NCI-H226 (cell line): Measurements from ENCODE around the gene ZNF217.
"Not testable (repeated sequence)": the region's sequence is repeated elsewhere in the genome, so short reads cannot be mapped to it uniquely, and the experiment has no call there.

Experiments used
- DNase-seq: peaks from one replicate; pipeline ENCODE4 v3.0.0-alpha.2; 2015

ZNF217 gene

DNA sequence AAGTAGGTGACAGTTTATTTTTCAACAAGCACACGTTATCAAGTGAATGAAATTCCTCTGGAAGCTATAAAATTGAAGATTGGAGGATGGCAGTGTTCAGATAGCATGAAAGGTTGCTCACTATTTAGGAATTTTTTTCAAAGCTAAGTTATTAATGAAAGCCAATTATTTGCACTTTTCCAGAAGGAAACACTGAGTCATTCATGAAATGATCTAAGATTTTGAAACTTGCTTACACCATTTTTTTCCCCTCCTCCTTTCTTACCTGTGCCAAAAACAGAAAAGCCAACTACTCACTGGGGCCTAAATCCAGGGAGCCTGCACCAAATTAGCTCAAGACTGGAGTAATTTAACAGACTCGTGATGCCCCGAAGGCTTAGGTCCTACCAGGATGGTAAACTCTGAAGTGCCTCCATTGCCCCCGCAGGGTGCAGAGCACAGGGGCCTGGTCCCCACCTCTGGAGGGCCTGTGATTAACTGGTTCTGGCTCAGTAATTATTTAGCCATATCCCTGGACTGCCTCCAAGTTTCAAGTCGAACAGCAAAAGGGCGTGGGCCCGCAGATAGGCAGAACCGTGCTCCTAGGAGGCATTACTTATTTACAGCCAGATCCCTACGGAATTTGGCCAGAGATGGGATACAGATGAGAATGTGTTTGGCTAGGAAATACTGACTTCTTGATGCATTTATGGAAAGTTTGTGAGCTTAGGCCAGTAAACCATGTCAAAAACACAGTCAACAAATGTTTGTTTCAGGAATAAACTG, 28.0 kb upstream of the ZNF217 start:
- DNase-seq: peak; percentile 86

DNA sequence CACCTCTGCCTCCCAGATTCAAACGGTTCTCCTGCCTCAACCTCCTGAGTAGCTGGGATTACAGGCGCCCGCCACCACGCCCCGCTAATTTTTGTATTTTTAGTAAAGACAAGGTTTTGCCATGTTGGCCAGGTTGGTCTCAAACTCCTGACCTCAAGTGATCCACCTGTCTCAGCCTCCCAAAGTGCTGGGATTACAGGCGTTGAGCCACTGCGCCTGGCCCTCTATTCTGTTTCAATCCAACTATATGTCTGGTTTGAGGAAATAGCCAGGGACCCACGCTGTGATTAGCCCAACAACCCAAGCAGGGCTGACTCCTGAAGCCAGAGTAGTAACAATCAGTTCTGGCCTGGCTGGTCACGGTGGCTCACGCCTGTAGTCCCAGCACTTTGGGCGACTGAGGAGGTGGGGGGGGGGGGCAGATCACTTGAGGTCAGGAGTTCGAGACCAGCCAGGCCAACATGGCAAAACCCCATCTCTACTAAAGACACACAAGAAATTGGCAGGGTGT, 24.9 kb upstream of the ZNF217 start:
- DNase-seq: not testable (repeated sequence)

DNA sequence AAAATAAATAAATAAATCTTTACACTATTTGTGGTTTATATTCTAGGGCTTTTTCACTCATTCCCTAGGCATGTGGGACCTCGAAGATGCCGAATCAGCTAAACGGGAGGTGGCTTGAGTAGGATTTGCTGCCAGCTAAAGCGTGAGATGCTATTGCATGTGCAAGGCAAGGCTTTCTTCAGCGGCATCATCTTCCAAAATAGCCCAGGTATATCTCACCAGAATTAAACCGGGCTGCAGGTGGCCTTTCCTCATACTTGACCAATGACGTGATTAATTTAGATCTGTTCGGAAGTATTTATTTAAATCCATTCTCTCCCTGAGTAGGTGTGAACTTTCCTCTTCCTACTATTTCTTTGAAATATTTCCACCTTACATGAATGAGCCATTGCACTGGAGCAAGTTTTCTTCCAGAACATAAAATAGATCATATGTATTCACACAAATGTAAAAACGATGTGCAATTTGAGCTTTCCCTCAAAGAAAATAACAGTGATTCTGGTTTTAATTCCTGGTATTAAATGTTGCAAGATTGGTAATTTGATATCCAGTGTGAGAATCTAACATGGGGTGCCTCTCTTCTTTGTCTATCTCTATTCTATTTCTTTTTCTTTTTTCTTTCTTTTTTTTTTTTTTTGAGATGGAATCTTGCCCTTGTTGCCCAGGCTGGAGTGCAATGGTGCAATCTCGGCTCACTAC, 24.3 kb upstream of the ZNF217 start:
- no peak for DNase-seq

DNA sequence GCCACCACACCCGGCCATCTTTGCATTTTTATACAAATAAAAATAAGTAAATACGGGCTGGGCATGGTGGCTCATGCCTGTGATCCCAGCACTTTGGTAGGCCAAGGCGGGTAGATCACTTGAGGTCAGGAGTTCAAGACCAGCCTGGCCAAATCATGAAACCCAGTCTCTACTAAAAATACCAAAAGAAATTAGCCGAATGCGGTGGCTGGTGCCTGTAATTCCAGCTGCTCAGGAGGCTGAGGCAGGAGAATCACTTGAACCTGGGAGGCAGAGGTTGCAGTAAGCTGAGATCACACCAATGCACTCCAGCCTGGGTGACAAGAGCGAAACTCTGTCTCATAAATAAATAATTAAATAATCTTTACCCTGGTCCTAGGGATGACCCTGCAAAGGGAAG, 22.9 kb upstream of the ZNF217 start:
- not testable (repeated sequence) for DNase-seq

DNA sequence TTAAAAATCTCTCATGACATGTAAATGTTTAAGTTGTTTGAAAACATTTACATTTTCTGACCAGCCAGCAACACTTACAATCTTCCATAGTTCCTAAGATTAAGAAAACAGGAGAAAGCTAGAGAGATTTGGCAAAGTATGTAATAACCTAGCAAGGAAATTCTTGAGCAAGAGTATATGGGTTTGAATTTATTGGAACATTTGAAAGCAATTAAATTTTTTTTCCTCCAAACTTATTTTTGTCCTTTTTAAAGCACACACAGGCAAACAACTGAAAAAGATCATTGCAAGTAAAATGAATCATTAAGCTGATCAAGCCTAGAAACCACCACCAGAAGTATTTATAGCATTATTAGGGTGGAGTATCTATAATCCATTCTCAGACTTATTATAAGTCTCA, 20.1 kb upstream of the ZNF217 start:
- DNase-seq: no peak

DNA sequence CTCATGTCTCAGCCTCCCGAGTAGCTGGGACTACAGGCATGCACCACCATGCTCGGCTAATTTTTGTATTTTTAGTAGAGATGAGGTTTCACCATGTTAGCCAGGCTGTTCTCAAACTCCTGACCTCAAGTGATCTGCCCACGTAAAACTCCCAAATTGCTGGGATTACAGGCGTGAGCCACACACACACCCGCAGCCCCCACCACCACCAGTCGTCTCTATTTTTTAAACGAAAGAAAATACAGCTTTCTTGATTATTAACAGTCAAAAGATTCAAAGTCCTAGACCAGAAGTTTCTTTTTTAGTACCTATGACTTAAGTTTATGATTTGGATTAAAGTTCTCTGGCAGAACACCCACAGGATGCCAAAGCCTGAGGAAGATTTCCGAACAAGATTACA, 18.6 kb upstream of the ZNF217 start:
- not testable (repeated sequence) for DNase-seq

DNA sequence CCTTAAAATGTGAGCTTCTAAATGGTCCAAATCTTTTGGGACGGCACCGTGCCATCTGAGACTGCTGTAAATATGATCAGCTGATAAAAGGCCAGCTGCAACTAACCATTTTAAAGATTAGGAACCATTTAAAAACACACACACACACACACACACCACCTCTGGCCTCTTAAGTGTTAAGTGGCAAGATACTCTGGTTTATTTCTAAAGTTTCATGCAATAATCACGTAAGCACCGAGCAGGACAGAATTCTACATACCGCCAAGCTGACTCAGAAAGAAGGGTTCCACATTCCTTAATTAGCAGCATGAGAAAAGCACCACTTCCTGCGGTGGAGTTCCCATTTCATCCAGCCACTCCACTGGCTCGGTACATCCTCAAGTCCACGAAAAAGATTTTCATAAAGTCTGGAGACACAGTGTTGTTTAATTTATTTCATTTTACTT, 17.8 kb upstream of the ZNF217 start:
- peak; percentile 92 for DNase-seq

DNA sequence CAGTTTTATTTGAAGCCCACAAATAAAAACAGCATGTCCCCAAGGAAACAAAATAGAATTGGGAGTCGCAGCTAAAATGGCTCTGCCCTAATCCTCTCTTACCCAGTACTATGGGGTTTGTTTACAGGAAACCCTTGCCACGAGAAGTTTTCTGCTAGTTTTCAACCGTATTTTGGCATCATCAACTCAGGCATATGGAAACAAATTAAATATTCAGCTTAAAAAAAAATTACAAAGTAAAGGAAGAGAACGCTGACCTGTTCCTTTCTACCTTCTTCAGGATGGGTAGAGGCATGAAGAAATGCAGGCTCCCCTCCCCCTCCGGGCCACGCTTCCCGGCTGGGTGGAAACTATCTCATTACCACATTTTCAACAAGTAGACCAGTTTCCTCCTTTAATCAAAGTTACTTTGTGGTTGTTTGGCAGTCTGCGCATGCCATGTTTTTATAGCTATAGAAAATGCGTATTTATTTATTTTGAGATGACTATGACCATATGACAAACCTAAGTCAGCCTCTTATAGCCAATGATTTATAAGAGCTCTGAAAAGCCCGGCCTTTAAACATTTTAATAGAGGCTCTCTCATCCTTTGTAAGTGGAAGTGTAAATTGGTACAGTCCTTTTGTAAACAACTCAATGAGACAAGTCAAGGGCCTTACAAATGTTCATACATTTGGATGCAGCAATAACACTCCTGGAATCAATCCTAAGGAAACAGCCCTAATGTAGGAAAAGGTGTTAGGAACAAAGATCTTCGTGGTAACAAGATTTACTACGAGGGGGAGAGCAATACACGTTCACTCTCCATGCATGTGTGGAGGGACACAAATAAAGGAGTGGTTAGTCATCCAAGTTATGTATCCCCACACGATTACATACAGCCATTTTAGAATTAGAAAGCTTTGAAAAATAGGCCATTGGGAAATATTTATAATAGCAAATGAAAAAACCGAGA, 16.1 kb upstream of the ZNF217 start:
- DNase-seq: no peak

DNA sequence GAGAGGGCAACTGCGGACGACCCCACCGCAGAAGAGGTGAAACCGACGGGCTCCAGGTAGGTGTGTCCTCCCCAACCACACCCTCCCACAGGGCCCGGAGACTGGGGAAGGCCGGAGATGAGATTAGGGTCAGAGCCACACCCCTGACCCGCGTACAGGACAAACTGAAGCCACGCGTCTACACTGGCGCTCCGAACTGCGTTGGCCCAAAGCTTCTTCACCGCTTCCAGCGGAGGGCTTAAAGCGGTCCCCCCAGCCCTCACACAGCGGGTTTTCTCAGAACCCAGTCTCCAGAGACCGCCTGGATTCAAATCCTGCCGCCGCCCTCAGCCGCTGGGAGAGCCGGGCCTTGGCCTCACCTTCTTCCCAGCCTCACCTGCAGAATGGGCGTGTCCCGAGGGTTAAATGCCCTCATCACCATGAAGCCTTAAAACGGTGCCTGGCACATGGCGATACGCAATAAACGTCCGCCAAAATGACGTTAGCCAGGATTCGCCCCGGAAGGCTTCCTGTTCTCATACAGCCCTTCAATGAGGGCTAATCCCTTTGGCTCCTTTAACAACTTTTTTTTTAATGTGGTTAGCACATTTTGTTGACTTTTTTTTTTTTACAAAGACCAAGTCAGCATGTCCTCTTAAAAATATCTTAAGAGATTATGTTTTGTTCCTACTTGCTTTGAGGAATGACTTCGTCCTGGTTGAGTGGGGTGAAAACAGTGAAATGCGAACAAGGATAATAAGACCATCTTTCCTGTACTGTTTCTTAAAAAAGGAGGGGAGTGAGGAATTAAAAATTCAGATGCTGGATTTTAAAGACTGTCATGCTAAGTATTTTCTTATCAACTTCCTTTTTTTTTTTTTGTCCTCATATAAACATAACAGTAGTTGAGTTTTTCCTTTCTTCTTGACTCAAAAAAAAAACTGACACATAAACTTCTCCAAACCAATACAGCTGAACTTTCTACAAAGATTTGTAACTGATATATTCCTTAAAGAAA, 15.1 kb upstream of the ZNF217 start:
- no peak for DNase-seq

DNA sequence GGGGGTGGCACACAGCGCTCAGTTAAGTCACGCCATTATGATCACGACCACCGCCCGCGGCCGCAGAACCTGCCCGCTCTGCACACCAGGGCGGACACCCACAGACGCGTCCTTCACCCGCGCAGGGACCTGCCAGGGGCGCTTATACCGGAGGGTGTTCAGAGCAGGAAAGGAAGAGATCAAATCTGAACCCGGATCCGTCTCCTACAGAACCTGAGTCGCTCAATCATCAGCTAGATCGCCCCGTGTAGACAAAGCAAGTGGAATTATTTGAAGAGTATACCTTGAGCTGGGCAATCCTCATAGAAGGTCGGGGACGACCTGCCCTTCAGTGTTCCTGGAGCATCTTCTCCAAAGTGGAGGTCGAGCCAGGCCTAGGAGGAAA, 14.4 kb upstream of the ZNF217 start:
- DNase-seq: no peak

DNA sequence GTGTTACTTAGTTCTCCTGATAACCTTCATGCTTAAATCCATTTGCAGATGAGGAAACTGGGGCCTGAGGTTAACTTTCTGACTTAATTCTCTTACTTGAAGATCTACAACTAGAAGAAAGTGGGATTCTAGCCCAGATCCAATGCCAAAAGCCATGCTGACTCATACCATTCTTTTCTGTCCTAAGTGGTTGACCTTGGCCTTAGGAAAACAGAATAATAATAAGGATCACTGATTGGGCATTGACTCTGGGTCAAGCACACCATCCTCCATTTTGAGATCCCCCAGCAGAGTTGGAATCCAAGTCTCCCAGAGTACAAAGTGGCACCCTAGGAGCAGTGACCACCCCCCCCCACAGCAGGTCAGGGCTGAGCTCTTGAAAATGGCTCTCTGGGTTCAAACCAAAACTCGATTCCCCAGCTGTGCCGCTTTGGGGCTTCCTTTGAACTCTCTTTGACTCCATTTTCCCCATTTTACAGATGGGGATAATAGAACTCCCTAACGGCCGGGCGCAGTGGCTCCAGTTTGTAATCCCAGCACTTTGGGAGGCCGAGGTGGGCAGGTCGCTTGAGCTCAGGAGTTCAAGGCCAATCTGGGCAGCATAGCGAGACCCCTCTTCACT, 12.8 kb upstream of the ZNF217 start:
- peak; percentile 44 for DNase-seq

DNA sequence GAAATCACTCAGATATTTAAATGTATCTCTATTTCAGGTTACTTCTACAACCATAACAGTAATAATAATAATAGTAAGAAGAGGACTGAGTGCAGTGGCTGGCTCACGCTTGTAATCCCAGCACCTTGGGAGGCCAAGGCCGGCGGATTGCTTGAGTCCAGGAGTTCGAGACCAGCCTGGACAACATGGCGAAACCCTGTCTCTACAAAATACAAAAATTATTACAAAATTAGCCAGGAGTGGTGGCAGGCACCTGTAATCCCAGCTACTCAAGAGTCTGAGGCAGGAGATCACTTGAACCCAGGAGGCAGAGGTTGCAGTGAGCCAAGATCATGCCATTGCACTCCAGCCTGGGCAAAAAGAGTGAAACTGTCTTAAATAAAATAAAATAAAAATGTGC, 11.8 kb upstream of the ZNF217 start:
- DNase-seq: not testable (repeated sequence)

DNA sequence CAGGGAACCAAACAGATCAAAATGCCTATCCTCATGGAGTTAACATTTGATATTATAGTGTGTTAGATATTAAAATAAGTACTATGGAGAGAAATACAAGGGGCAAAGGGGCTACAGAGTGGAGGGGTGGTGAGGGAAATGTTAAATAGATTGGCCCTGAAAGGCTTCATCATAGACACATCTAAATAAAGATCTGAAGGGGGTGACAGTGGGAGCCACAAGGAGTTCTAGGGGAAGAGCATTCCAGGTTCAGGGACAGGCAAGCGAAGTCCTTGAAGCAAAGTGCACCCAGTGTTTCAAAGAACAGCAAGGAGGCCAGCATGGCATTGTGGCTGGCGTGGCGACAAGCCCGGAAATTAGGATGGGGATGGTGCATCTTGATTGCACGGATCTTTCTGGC, 11.2 kb upstream of the ZNF217 start:
- not testable (repeated sequence) for DNase-seq

DNA sequence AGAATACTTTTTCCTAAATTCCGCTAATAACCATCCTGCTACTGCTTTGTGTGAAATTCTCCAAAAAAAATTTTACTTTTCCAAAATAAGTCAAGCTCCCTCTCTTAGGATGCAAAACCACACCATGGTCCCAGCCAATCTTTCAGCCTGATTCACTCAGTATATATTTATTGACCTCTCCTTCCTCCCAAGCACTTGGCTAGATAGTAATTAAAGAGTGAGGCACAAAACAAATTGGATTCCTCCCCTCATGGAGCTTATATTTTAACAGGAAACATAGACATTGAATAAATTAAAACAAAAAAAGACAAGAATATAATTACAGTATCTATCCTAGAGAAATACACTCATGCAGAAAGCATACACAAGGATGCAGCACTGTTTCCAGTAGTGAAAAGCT, 9.0 kb upstream of the ZNF217 start:
- no peak for DNase-seq

DNA sequence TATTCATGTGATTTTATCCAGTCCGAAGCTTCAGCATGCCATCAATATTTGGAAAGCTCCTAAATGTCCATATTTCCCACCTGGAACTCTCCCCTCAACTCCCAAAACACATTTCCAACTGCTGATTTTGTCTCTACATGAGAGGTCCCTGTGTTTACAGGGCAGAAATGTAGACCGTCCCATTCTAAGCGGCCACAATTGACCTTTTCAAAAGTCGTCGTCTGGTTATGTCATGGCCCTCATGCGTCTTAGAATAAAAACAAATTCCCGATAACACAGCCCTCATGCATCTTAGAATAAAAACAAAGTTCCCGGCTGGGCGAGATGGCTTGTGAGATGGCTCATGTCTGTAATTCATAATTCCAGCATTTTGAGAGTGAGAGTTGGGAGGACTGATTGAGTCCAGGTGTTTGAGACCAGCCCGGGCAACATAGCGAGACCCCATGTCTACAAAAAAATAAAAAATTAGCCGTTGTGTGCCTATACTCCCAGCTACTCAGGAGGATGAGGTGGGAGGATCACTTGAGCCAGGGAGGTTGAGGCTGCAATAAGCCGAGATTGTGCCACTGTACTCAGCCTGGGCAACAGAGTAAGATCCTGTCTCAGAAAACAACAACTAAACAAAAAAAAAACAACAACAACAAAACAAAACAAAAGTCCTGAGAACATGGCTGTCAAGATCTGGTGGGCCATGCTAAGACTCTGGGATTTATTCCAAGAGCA, 6.4 kb upstream of the ZNF217 start:
- no peak for DNase-seq

DNA sequence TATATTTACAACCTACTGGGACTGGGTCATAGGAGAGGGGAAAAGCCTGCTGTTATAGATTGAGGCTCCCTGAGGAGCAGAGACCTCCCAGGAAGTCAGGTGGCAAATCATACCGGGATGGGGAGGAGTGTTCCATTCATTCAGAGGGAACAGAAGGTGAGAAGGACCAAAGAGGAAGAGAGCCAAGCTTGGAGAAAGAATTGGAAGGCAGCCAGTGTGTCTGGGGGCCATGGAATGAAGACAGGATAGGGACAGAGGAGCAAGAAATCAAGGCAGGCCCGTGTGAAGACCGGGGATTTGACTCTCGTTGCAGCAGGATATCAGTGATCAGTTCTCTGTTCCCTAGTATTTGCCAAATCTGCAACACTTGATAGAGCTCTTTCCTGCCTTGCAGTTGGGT, 5.7 kb upstream of the ZNF217 start:
- no peak for DNase-seq

DNA sequence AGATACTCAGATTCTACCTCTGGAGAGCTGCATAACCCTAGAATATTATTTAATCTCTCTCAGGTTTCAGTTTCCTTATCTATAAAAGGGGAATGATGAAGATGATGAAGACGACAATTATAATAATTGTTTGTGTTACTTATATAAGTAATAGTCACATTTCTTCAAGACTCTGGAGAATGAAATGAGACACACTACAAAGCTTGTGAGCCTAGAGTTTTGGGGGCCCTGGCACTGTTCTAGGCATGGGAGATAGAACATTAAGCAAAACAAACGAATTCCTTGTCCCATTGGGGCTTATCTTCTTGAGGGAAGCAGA, 5.4 kb upstream of the ZNF217 start:
- no peak for DNase-seq

DNA sequence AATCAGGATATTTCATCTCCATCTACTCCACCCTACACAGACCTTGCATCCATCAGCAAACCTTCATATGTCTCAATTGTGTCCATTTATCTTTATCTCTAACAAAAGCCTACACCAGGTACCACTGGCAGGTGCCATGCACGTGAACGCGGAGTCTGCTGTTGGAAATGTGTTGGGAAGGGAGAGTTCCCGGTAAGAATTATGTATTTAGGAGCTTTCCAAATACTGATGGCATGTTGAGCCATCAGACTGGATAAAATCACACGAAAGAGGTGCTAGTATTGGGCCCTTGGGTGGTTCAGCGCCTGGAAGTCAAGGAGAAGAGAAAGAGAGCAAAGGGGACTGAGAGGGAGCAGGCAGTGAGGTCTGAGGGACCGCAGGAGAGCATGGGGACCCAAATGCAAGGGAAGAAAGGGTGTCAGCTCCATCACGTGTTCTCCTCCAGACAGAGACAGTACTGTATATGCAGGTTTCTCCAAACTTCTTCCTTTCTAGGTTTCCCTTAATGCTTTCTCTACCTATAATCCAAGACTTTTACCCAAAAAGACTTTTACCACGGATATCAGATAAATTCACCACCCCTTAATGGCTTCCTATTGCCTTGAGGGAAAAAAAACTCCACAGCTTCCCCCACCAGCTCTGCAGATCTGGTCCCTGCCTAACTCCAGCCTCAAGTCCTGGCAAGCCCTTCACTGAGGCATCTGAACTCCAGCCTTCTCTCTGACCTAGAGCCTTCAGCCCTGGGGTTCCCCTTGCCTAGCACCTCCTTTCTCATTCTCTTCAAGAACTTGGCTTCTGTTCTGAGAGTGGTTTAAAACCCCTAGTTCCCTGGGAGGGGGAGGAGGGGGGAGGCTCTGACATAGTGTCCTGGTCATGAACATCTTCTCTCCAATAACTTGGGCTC, 4.8 kb upstream of the ZNF217 start:
- DNase-seq: no peak

DNA sequence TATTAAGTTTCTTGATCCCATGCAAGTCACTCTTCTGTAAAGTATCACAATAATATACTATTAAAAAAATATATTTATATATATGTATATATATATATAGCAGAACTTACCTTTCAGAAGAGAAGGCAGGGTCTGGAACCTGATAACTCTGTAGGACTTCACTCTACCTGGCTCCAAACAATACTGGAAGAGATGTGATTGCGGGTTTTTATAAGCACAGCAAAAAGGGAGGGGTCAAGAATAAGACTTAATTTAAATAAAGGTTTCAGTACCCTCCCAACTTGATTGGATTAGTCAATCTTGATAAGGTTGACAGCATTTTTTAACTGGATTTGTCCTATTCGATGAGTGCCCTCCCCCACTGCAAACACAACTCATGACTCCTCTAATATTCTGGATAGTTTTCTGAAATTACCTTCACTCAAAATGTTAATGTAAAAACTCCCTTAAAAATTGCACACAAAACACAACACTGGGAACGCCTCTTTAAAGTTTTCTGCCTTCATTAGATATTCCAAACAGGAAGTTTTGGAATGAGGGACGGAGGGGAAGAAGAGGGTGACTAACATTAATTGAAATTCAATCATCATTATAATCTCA, 4.0 kb upstream of the ZNF217 start:
- DNase-seq: no peak
